WERI-Rb-1 (cell line): Measurements from ENCODE around the gene OSM.

ENCODE experiments used
- DNase-seq: peaks from one replicate; pipeline ENCODE4 v3.0.0-alpha.2; 2020
- H3K27ac ChIP-seq: fragments of 250-450 bp; sonication (Bioruptor Pico); 2 replicates; pipeline ENCODE4 v1.5.1; 2020; ENCODE audit warnings: mild to moderate bottlenecking, moderate library complexity
- H3K27me3 ChIP-seq: fragments of 250-450 bp; sonication (Bioruptor Pico); 2 replicates; pipeline ENCODE4 v1.5.1; 2021; ENCODE audit warnings: mild to moderate bottlenecking, low read depth, moderate library complexity; ENCODE audit not compliant: insufficient read depth, severe bottlenecking
- H3K36me3 ChIP-seq: fragments of 250-450 bp; sonication (Bioruptor Pico); 2 replicates; pipeline ENCODE4 v1.5.1; 2020; ENCODE audit warnings: mild to moderate bottlenecking, moderate library complexity
- H3K4me3 ChIP-seq: 2 replicates; pipeline ENCODE4 v1.5.1; 2011; ENCODE audit warnings: low read depth, mild to moderate bottlenecking, control low read depth, low read length
- H3K9me3 ChIP-seq: fragments of 250-450 bp; sonication (Bioruptor Pico); 2 replicates; pipeline ENCODE4 v1.5.1; 2021; ENCODE audit warnings: mild to moderate bottlenecking, moderate library complexity; ENCODE audit not compliant: severe bottlenecking
- TF ChIP-seq, protein P1 (sequence below): IDR thresholded peaks from 2 replicates; pipeline ENCODE4 v1.5.1; 2011; ENCODE audit warnings: low read depth, mild to moderate bottlenecking, control low read depth, inconsistent platforms, low read length

Gene OSM

DNA sequence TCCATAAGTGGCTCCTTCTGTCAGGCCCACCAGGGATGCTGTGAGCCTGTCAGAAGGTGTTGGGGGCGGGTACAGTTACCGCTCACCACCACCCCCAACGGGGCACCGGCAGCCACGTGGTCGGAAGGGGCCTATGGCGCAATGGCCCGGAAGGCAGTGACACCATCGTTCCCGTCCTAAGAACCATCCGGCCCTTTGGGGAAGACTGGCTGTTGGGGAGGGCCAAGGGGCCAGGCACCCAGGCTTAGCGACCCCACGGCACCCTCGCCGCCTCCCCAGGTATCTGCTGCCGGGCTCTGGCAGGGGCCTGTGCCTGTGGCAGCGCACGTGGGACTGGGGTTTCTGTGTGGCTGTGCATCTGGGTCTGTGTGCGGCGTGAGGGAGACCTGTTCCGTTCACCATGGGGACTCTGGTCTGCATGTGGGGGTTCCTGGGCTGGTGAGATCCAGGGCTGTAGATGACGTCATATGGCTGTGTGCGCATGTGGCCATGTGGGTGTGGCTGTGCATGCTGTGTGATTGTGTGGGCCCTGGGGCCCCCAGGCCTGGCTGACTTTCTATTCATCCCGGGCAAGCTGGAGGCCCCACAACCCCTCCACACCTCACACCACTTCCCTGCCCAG, 717 bp downstream of the OSM start:
- H3K9me3 ChIP-seq, result no peaks in the 10 kb centered on the region
- no peaks in the 10 kb centered on the region for H3K27me3 ChIP-seq
- TF ChIP-seq, protein P1, sequence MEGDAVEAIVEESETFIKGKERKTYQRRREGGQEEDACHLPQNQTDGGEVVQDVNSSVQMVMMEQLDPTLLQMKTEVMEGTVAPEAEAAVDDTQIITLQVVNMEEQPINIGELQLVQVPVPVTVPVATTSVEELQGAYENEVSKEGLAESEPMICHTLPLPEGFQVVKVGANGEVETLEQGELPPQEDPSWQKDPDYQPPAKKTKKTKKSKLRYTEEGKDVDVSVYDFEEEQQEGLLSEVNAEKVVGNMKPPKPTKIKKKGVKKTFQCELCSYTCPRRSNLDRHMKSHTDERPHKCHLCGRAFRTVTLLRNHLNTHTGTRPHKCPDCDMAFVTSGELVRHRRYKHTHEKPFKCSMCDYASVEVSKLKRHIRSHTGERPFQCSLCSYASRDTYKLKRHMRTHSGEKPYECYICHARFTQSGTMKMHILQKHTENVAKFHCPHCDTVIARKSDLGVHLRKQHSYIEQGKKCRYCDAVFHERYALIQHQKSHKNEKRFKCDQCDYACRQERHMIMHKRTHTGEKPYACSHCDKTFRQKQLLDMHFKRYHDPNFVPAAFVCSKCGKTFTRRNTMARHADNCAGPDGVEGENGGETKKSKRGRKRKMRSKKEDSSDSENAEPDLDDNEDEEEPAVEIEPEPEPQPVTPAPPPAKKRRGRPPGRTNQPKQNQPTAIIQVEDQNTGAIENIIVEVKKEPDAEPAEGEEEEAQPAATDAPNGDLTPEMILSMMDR, result no peak
- DNase-seq, result no peak
- H3K36me3 ChIP-seq, result no peaks in the 10 kb centered on the region
- no peak overlapping the region for H3K4me3 ChIP-seq
- no peak overlapping the region for H3K27ac ChIP-seq

GRCh38 chr22:30265131-30265720, 1.4 kb downstream of the OSM start:
- H3K27me3 ChIP-seq, result no peaks in the 10 kb centered on the region
- no peak for DNase-seq
- TF ChIP-seq, protein P1, result no peak
- H3K27ac ChIP-seq, result no peak overlapping the region
- no peaks in the 10 kb centered on the region for H3K36me3 ChIP-seq
- no peaks in the 10 kb centered on the region for H3K9me3 ChIP-seq
- no peak overlapping the region for H3K4me3 ChIP-seq

GRCh38 chr22:30263883-30264282, 2.8 kb downstream of the OSM start:
- no peak overlapping the region for H3K27ac ChIP-seq
- no peak for DNase-seq
- TF ChIP-seq, protein P1, result no peak
- no peaks in the 10 kb centered on the region for H3K9me3 ChIP-seq
- no peaks in the 10 kb centered on the region for H3K36me3 ChIP-seq
- H3K27me3 ChIP-seq, result no peaks in the 10 kb centered on the region
- H3K4me3 ChIP-seq, result no peak overlapping the region

GRCh38 chr22:30262917-30263741, 3.5 kb downstream of the OSM start:
- Histone ChIP-seq H3K9me3 (no peaks in the 10 kb centered on the region), H3K4me3 (no peak overlapping the region), H3K36me3 (no peaks in the 10 kb centered on the region), H3K27me3 (no peaks in the 10 kb centered on the region), H3K27ac (no peak overlapping the region)
- TF ChIP-seq, protein P1, result peak; percentile 79
- peak; percentile 83 for DNase-seq

- H3K4me3 ChIP-seq, result no peak overlapping the region
- no peaks in the 10 kb centered on the region for H3K36me3 ChIP-seq
- no peak for DNase-seq
- no peaks in the 10 kb centered on the region for H3K9me3 ChIP-seq
- H3K27me3 ChIP-seq, result no peaks in the 10 kb centered on the region
- H3K27ac ChIP-seq, result no peak overlapping the region
- TF ChIP-seq, protein P1, result no peak
These were observed 4.5 kb downstream of the OSM start for GRCh38 chr22:30262112-30262511.
